M059J (cell line): ENCODE data around the gene VPS72. TPM values are rescaled to one million over a fixed set of nuclear protein-coding genes. Genes with fewer than 3 reads are reported as not detected.
A peak's percentile ranks its signal among the peaks of the same experiment; 100 is the strongest.
"Not testable (repeated sequence)": the region's sequence is repeated elsewhere in the genome, so short reads cannot be mapped to it uniquely, and the experiment has no call there.

Source experiments
- DNase-seq: peaks from one replicate; pipeline ENCODE4 v3.0.0-alpha.2; 2012; ENCODE audit warnings: low read depth
- total RNA-seq: library from RNA; depleted of rRNA; stranded (reverse); fragments of >200 nt; shearing (Covaris generic); gene quantifications from 2 replicates; pipeline ENCODE4 v1.2.3, GENCODE V29; 2014; rRNA removed

VPS72 gene, protein sequence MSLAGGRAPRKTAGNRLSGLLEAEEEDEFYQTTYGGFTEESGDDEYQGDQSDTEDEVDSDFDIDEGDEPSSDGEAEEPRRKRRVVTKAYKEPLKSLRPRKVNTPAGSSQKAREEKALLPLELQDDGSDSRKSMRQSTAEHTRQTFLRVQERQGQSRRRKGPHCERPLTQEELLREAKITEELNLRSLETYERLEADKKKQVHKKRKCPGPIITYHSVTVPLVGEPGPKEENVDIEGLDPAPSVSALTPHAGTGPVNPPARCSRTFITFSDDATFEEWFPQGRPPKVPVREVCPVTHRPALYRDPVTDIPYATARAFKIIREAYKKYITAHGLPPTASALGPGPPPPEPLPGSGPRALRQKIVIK
- total RNA-seq = 76.6 and 84.3 TPM in 2 replicates

DNA sequence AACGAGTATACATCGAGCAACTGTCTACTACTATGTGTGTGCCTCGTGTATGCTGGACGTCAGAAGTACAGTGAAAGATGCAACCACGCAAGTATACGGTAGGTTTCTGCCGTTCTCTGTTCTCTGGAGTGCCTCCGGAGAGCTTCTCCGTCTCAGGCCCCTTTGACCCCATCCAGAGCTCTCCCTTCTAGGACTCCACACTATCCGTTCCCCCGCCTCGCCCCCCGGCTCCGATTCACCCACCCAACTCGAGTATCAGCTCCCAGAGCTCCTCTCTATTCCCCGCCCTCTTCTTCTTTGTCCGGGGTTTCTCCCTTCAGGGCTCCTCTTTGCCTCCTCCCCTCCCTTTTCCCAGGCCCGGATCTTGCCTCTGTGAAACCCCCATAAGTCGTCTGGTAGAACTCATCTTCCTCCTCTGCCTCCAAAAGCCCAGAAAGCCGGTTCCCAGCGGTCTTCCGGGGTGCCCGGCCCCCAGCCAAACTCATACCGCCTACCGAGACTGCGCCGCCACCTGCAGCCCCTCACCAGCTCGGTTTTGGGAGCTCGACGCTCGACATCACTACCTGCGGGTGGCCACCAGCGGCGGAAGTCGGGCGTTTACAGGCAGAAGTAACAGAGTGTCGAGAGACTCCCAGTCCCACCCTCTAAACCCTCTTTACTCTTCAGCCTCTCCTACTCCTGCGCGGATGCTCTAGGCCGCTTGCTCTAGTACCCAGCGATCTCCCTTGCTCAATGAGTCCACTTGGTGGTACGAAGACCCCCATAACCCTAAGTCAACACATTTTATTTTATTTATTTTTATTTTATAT lies at the start of gene VPS72:
Gene VPS72, minus strand, starts transcription at position 561 of the 809 bp plus-strand sequence. Its CDS starts 76 bp downstream, at position 485.
- DNase-seq = peak; percentile 89

GRCh38 chr1:151238467-151238739 lies 48.4 kb upstream of the VPS72 start:
- peak; percentile 76 for DNase-seq

DNA sequence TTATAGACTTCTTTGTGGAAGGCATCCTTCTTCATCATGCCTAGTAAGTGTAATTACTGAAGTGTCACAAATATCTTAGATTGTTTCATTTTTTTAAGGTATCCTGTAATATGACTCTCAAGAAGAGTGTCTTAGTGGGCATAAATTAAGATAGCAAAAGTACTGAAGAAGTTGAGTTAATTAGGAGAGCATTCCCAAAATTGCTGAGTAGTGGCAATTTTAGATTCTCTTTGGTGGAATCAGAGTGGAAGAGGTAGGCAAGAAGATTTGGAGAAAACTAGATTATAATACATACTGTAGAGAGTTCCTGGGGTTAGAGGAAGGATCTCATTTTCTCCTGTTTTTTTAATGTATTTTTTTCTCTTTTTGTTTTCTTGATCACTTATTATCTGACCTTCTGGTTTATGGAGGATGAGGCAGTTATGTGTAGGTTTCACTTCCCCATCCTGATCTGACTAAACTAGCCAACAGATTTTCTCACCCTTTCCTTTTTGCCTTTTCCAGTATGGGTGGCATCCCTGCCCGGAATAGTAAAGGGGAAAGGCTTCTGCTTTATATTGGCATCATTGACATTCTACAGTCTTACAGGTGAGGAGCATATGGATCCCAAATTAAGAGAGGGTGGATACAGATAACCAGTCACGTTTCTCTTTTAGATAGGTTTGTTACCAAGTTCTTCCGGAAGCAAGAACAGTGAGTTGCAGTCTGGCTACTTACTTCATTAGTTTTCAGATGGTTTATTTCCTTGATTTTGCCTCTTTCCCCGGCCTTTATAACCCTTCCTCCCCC lies 47.9 kb upstream of the VPS72 start:
- no peak for DNase-seq

DNA sequence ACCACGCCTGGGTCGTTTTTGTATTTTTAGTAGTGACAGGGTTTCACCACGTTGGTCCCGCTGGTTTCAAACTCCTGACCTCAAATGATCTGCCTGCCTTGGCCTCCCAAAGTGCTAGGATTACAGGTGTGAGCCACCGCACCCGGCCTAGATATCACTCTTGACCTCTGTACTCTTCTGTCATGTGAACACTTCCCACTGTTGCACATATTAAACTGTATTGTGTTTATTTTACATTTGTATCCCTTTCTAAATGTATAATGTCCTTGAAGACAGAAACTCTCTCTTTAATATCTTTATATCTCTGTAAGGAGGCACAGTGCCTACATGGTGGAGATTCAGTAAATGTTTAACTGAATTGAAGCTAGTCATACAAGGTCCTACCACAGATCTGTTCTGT lies 45.2 kb upstream of the VPS72 start:
- no peak for DNase-seq

DNA sequence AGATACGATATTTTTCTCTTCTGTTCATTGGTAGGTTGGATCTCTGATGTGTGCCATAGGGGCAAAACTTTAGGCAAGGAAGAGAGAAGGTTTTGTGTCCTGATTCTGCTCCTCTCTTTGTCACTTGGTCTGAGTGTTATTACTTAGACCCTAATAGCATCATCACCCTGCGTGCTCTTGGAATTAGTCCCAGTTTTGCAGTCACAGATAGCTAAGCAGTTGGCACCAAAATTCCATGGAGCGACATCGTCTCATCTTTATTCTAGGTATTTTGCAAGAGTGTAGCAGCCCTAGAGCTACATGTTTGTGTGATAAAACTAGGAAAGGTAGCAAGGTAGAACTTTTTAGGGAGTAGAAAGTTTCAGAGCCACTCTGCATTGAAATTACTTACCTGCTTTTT lies 32.1 kb upstream of the VPS72 start:
- peak; percentile 21 for DNase-seq

- peak; percentile 32 for DNase-seq
These were observed 31.6 kb upstream of the VPS72 start for GRCh38 chr1:151221616-151222015.

GRCh38 chr1:151213560-151213959 lies 23.6 kb upstream of the VPS72 start:
- no peak for DNase-seq

DNA sequence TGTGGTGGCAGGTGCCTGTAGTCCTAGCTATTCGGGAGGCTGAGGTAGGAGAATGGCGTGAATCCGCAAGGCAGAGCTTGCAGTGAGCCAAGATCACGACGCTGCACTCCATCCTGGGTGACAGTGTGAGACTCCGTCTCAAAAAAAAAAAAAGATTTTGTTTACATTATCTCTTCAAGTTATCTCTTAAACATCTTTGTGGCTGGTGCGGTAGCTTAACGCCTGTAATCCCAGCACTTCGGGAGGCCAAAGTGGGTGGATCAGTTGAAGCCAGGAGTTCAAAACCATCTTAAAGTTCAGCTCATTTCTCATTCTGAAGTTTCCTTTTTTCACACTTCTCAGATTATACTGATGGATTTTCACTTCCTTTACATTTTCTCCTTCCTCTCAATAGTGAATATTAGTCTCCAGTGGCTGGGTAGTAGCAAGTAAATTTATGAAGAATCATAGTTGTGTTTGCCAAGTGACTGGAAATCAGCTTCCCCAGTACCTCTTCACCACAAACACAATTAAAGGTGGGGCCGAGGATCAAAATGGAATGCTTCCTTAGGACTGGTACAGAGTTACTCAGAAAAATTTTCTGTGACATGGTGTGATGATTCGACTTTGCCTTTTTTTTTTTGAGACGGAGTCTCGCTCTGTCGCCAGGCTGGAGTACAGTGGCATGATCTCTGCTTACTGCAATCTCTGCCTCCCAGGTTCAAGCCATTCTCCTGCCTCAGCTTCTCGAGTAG lies 22.1 kb upstream of the VPS72 start:
- peak; percentile 31 for DNase-seq

GRCh38 chr1:151210830-151211229 lies 20.8 kb upstream of the VPS72 start:
- DNase-seq = peak; percentile 94

DNA sequence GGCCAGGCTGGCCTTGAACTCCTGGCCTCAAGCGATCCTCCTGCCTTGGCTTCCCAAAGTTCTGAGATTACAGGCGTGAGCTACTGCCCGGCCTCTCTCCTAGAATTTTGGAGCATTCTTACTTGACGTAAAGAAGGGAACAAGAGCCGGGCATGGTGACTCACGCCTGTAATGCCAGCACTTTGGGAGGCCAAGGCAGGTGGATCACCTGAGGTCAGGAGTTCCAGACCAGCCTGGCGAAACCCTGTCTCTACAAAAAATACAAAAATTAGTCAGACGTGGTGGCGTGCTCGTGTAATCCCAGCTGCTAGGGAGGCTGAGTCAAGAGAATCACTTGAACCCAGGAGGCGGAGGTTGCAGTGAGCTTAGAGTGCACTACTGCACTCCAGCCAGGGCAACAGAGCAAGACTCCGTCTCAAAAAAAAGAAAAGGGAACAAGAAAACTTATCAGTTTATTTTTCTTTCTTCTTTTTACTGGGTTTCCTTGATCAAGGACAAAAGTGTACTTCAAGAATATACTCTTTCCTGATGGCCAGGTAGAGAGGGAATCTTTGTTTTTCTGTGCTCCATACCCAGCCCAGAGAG lies 15.5 kb upstream of the VPS72 start:
- DNase-seq = not testable (repeated sequence)

DNA sequence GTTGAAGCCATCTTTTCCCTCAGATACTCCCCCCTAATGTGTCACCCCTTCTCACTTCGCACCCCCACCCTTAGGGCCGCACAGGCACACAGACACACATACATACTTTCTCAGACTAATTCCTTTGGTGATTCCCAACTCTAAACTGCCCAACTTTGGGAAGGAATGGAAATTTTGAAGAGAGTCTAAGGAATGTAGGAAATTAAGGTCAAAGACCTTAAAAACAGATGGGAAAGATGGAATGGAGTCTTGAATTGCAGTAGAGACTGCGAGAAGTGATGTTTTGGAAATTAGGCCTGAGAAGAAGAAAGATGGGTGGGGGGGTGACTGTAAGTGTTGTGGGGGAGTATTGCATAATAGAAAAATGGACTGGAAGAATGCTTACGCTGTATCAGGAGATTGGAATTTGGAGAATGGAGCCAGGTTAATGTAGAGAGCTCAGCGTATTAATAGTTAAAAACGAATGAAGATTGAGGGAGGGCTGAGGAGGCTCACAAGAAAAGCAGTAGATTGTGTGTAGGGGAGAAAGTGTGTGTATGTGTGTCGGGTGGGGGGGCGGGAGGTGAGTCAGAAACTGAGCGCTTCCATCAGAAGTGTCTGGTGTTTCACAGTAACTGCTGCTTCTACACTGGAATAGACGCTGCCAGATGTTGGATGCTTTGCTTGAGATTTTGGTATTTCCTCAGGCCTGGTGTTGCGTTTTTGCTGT lies 10.0 kb upstream of the VPS72 start:
- DNase-seq = peak; percentile 86

GRCh38 chr1:151198254-151199127 lies 8.5 kb upstream of the VPS72 start, which contains the start of gene PIP5K1A:
Gene PIP5K1A, plus strand, starts transcription at chr1:151198552. Its CDS starts 445 bp downstream, at chr1:151198997.
- peak; percentile 99 for DNase-seq

DNA sequence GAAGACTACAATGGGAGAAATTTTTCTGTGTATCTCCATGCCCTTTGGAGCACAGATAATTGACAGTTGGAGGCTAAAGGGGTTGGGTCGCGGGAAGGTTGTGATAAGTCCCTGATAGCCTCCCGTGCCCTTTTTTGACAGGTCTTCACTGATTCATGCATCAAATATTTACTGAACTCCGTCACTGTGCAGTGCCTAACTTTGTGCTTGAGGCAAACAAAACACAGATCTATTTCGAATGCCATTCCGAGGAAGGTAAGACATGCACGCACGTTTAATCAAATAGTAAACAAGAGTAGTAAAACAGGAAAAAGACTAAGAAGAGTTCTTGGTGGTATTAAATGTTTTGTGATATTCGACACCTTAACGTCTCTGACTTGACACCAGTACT lies 7.9 kb upstream of the VPS72 start:
- DNase-seq = no peak

- DNase-seq = peak; percentile 94
These were observed 6.3 kb upstream of the VPS72 start for GRCh38 chr1:151196292-151196800.

GRCh38 chr1:151194894-151195594 lies 5.0 kb upstream of the VPS72 start:
- DNase-seq = peak; percentile 98

- peak; percentile 20 for DNase-seq
These were observed 3.9 kb upstream of the VPS72 start for GRCh38 chr1:151193856-151194255.

GRCh38 chr1:151193304-151193703 lies 3.3 kb upstream of the VPS72 start:
- no peak for DNase-seq

DNA sequence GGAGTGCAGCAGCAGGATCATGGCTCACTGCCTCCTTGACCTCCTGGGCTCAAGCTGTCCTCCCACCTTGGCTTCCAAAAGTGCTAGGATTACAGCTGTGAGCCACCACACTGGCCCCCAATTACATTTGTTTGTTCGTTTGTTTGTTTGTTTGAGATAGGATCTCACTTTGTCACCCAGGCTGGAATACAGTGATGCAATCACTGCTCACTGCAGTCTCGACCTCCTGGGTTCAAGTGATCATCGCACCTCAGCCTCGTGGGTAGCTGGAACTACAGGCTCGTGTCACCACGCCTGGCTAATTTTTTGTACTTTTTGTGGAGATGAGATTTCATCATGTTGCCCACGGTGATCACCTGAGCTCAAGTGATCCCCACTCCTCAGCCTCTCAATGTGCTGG lies 2.0 kb upstream of the VPS72 start:
- DNase-seq = no peak

- DNase-seq = not testable (repeated sequence)
These were observed 1.3 kb downstream of the VPS72 start for GRCh38 chr1:151188667-151189066.
